HG03460 (cell line): ENCODE measurements around the gene GNAS-AS1.

ENCODE experiments used
- ATAC-seq: cut with Tn5 transposase; IDR thresholded peaks from one replicate; pipeline ENCODE4 v1.9.1; 2021; ENCODE audit not compliant: unreplicated experiment

Gene GNAS-AS1

DNA sequence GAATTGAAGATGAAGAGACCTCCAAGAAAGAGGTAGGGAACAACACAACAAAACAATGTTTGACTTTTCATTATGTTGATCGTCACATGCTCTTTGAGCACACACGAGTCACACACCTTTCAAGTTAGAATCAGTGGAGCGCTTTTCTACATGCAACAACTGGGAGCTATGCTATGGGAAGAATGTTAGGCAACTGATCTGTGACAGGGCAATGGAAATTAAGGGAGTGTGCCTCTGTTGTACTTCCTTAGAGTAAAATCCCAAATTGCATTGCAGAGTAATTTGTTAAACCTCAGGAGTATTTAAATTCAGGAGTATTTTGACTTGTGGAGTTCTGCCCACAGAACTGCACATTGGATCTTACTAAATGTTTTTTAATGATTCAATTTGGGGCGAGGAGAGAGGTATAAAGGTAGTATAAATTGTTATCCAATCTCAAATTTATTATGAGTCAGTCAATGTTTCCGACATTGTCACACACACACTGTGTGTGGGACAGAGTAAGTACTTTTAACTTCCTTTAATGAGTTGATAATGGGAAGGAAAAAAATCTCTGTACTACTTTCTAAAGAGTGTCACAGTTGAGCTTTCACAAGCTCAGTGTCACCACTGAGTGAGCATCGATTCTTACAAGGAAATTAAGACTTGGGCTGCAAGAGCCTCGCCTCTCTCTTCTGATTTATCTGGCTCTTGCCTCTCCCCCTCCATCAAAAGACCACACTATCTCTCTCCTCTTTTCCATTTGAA, 12.5 kb upstream of the GNAS-AS1 start:
- ATAC-seq = no peak

- ATAC-seq = no peak
Observed at GRCh38 chr20:58855506-58856389, 5.0 kb upstream of the GNAS-AS1 start.

DNA sequence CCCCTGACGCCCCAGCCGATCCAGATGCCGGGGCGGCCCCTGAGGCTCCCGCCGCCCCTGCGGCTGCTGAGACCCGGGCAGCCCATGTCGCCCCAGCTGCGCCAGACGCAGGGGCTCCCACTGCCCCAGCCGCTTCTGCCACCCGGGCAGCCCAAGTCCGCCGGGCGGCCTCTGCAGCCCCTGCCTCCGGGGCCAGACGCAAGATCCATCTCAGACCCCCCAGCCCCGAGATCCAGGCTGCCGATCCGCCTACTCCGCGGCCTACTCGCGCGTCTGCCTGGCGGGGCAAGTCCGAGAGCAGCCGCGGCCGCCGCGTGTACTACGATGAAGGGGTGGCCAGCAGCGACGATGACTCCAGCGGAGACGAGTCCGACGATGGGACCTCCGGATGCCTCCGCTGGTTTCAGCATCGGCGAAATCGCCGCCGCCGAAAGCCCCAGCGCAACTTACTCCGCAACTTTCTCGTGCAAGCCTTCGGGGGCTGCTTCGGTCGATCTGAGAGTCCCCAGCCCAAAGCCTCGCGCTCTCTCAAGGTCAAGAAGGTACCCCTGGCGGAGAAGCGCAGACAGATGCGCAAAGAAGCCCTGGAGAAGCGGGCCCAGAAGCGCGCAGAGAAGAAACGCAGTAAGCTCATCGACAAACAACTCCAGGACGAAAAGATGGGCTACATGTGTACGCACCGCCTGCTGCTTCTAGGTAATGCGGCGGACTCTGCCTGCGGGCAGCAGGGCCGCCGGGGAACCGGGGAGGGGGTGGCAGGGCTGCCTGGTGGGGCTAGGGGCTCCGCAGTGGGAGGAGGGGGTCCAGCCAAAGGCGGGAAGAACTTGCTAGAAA, 4.2 kb upstream of the GNAS-AS1 start:
- ATAC-seq = no peak

GRCh38 chr20:58853976-58854637, 3.4 kb upstream of the GNAS-AS1 start:
- ATAC-seq = no peak

DNA sequence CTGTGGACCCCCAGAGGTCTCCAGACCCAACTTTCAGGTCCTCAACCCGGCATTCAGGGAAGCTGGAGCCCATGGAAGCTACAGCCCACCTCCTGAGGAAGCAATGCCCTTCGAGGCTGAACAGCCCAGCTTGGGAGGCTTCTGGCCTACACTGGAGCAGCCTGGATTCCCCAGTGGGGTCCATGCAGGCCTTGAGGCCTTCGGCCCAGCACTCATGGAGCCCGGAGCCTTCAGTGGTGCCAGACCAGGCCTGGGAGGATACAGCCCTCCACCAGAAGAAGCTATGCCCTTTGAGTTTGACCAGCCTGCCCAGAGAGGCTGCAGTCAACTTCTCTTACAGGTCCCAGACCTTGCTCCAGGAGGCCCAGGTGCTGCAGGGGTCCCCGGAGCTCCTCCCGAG, 2.8 kb upstream of the GNAS-AS1 start:
- no peak for ATAC-seq

- no peak for ATAC-seq
Observed at GRCh38 chr20:58852543-58853271, 2.0 kb upstream of the GNAS-AS1 start, which contains the start of gene GNAS. GNAS (plus strand) TSS chr20:58852716.

DNA sequence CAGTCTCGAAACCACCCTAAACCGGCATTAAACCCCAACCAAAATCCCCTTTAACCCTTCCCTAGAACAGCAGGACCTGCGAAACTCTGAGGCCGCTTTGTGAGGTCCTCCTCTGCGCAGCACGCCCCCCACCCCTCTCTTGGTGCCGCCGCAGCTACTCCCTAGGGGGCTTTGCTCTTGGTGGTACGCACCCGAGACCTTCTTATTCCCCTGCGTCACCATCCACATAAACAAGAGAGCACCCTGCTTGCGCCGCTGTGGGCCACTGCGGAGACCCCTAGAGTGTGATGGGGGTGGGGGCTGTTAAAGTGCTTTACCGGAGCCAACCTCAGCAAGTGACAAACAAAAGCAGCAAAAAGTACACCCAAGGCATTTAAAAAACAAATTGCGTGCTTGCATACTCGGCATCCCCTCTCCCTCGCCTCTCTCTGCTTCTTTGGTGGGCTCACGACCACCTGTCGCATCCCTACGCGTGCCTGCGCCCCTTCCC, 1.3 kb upstream of the GNAS-AS1 start:
- no peak for ATAC-seq

- no peak for ATAC-seq
Observed at GRCh38 chr20:58851221-58851968, 693 bp upstream of the GNAS-AS1 start.

GRCh38 chr20:58847463-58847862, 3.2 kb downstream of the GNAS-AS1 start:
- no peak for ATAC-seq

- ATAC-seq = no peak
Observed at GRCh38 chr20:58845706-58846105, 5.0 kb downstream of the GNAS-AS1 start.

DNA sequence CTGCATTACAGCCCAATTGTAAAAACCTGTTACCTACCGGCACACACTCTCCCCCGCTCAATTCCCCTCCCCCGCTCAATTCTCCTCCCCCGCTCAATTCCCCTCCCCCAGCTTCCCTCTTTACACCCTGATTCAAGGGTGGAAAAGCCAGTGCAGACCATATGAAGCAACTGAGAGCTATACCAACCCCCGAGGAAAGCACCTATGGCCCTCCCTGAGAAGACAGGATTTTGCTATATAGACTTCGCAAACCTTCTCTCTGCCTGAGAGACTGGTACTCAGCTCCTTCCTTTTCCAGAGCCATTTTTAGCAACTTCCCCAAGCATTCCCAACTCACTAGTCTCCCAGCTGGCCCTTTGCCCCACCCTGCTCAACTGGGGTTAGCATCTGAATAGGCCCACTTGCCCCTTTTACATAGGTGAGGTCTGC, 7.6 kb downstream of the GNAS-AS1 start:
- ATAC-seq = no peak

- no peak for ATAC-seq
Observed at GRCh38 chr20:58842276-58842675, 8.4 kb downstream of the GNAS-AS1 start.

DNA sequence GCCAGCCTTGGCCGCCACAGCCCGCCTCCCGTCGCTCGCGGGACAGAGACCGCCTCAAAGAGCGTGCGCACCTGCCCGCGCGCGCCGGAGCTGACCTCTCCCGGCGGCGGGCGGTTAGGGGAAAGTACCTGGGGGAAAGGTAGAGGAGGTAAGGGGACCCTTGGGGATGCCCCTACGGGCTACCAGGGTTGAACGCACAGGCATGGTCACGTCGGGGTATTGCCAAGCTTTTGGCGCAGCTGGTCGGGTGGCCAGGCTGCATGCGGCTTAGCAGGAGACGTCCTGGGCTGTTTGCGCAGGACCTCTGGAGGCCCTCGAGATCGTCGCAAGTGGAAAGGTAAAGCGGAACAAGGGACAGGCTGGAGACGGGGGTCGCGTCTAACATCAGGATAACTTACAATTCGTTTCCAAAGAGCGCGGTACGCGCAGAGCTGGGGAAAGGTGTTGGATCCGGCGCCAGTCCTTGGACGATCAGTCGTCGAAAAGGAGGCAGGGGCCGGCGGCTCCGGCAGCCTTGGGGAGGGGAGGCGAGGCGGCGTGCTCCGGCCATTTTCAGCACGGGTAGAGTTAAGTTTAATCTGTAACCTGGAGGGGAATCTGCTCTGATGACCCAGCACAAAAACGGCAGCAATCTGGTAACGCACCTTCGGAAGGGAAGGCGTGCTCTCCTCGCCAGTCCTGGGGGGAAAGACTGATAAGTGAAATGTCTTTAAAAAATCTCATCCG, 9.0 kb downstream of the GNAS-AS1 start:
- no peak for ATAC-seq

DNA sequence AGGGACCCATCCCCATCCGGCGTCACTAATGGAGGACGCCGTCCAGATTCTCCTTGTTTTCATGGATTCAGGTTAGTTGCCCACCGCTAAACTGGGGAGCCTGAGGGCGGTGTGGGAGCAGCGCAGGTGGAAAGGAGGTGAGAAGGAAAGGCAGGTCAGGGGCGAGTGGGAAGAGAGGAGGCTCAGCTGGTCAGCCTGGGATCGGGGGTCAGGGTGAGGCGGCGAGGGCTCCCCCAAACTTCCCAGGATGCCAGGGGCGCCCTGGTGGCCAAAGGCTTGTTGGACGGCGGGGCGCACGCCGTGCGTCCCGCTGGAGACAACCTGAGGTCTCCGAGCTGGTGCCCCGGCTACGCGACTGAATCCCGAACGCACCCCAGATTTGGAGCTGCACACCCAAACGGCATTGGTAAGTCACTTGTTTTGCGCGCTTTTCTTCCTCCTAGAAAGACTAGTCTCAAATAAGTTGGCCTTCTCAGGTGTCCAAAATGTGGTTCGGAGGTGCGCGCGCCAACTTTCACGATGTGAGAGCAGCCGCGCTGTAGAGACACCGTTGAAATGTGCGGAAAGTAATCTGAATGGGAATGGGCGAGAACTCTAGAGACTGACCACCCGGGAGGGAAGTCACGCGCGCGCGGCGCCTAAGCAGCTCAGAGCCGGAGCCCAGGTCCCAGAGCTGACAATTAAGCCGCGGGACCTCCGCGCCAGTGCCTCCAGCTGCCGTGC, 9.7 kb downstream of the GNAS-AS1 start:
- no peak for ATAC-seq

DNA sequence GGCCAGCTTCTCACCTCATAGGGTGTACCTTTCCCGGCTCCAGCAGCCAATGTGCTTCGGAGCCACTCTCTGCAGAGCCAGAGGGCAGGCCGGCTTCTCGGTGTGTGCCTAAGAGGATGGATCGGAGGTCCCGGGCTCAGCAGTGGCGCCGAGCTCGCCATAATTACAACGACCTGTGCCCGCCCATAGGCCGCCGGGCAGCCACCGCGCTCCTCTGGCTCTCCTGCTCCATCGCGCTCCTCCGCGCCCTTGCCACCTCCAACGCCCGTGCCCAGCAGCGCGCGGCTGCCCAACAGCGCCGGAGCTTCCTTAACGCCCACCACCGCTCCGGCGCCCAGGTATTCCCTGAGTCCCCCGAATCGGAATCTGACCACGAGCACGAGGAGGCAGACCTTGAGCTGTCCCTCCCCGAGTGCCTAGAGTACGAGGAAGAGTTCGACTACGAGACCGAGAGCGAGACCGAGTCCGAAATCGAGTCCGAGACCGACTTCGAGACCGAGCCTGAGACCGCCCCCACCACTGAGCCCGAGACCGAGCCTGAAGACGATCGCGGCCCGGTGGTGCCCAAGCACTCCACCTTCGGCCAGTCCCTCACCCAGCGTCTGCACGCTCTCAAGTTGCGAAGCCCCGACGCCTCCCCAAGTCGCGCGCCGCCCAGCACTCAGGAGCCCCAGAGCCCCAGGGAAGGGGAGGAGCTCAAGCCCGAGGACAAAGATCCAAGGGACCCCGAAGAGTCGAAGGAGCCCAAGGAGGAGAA, 10.5 kb downstream of the GNAS-AS1 start:
- ATAC-seq = no peak

DNA sequence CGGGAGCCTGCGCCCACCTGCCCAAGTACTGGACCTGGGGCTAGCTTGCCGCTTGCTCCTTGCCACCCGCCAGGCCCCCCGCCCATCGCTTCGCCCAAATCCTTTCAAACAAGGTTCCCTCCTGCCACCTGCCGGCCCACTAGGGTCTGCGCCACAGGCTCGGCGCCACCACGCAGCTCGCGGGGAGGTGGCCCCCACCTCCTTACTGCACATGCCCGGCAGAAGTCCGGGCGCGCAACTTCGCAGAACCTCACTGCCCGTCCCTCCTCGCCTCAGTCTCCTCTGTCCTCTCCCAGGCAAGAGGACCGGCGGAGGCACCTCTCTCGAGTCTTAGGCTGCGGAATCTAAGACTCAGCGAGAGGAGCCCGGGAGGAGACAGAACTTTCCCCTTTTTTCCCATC, 11.2 kb downstream of the GNAS-AS1 start:
- no peak for ATAC-seq

DNA sequence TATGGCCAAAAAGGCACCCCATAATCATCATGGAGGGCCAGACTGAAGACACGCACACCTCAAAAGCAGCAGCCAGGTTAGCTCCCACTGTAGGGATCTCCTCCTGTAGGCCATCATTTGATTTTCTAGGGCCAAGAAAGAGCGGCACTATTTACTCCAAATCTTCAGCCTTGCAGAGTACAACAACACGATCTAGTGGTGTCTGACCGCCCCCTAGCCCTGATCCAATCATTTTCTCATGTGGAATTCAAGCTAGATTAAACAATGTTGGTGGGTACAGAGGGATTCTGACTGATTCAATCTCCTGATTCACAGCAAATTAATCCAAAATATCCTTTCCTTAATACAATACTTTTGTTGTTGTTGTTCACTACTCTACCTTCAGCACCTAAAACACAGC, 12.5 kb downstream of the GNAS-AS1 start:
- no peak for ATAC-seq
